Natural killer cell (primary cell): ENCODE data around the gene MR1. TPM values are rescaled to one million over a fixed set of nuclear protein-coding genes. Genes with fewer than 3 reads are reported as not detected.
A peak's percentile ranks its signal among the peaks of the same experiment; 100 is the strongest.

Source experiments
- ATAC-seq, 3 donors: fragments of 150-1000 bp in 2 of 3; fragments of 200-7000 bp in 1 of 3; cut with Tn5 transposase; 1 replicate in 1 of 3; 2 replicates in 2 of 3; pipeline ENCODE4 v1.10.0; 2021; ENCODE audit warnings: mild to moderate bottlenecking in 2 of 3, moderate library complexity in 2 of 3
- DNase-seq, 2 donors: peaks; one replicate each; pipeline versions ENCODE4 v3.0.0 to v3.0.0-alpha.2; 2013 to 2021; ENCODE audit warnings: mixed read lengths in 1 of 2
- H3K27ac ChIP-seq: one replicate; pipeline ENCODE4 v1.5.1; 2013; ENCODE audit warnings: mild to moderate bottlenecking, low read length
- H3K27me3 ChIP-seq: one replicate; pipeline ENCODE4 v1.6.1; 2013; ENCODE audit warnings: low read length; ENCODE audit not compliant: control insufficient read depth, insufficient read depth
- H3K36me3 ChIP-seq: one replicate; pipeline ENCODE4 v1.6.1; 2013; ENCODE audit warnings: low read length; ENCODE audit not compliant: control insufficient read depth, insufficient read depth
- H3K4me1 ChIP-seq: one replicate; pipeline ENCODE4 v1.6.1; 2013; ENCODE audit warnings: low read length; ENCODE audit not compliant: control insufficient read depth, insufficient read depth
- H3K4me3 ChIP-seq: one replicate; pipeline ENCODE4 v1.5.1; 2013; ENCODE audit warnings: low read length
- H3K9me3 ChIP-seq: one replicate; pipeline ENCODE4 v1.6.1; 2013; ENCODE audit warnings: low read length; ENCODE audit not compliant: control insufficient read depth, insufficient read depth
- H3K27ac Mint-ChIP-seq, 2 donors: one replicate each; pipeline ENCODE4 v1.8.0; 2022; ENCODE audit warnings: mild to moderate bottlenecking in 2 of 2, mixed read lengths in 2 of 2, moderate library complexity in 1 of 2
- H3K27me3 Mint-ChIP-seq, 2 donors: one replicate each; pipeline ENCODE4 v1.8.0; 2022; ENCODE audit warnings: low read depth in 2 of 2, mixed read lengths in 2 of 2
- H3K36me3 Mint-ChIP-seq: one replicate; pipeline ENCODE4 v1.8.0; 2022; ENCODE audit warnings: mixed read lengths
- H3K4me1 Mint-ChIP-seq, 2 donors: one replicate each; pipeline ENCODE4 v1.8.0; 2022; ENCODE audit warnings: mixed read lengths in 2 of 2
- H3K4me3 Mint-ChIP-seq: one replicate; pipeline ENCODE4 v1.8.0; 2022; ENCODE audit warnings: mild to moderate bottlenecking, moderate library complexity, mixed read lengths
- H3K9me3 Mint-ChIP-seq, 2 donors: one replicate each; pipeline ENCODE4 v1.8.0; 2022; ENCODE audit warnings: mixed read lengths in 2 of 2
- CTCF ChIP-seq: fragments of 200-600 bp; IDR thresholded peaks from one replicate; pipeline ENCODE4 v1.8.0; 2022; ENCODE audit warnings: antibody characterized with exemption
- WGBS: methylation state at CpG from one replicate; pipeline ENCODE4 v1.1.7; 2013; ENCODE audit warnings: missing lambda C conversion rate; ENCODE audit not compliant: insufficient coverage; 5-methylcytosine and 5-hydroxymethylcytosine counted together
- intact Hi-C: fragments of 100-400 bp; cut with micrococcal nuclease; formaldehyde crosslinking; loops from one replicate; pipeline ENCODE4 v1.14.2; 2022
- total RNA-seq, 4 donors: library from RNA; stranded (reverse); fragments of 120-200 nt in 1 of 4; gene quantifications; one replicate each; pipeline versions ENCODE4 v1.2.3 to v1.2.4, GENCODE V29; 2013 to 2022

MR1 gene
- total RNA-seq, 3 donors from 2014 or later (not counting 1 experiment from before 2014, with no cell fraction given), result 27.8 to 35.3 (median 34.6) TPM

- peak overlapping the region; percentile 24 for H3K27ac ChIP-seq
- H3K4me3 Mint-ChIP-seq, result peak overlapping the region; percentile 97
- DNase-seq, result peak in 1 of 2 donors; percentile 32
- H3K4me1 ChIP-seq, result peaks cover 7% of the 10 kb centered on the region
- TF ChIP-seq CTCF, result no peak
- peaks cover 39 to 40% of the 10 kb centered on the region in 2 donors for H3K4me1 Mint-ChIP-seq
- no peaks in the 10 kb centered on the region for H3K36me3 Mint-ChIP-seq
- intact Hi-C loops, result loop anchor here (1.0 to 5.0 kb wide), 3 partner anchors 10 to 391 kb away; partner anchors contain the start of genes MR1 and XPR1
- H3K9me3 Mint-ChIP-seq, result peaks cover 2 to 3% of the 10 kb centered on the region in 2 donors
- peak overlapping the region; percentile 98 to 99 for H3K27ac Mint-ChIP-seq
- H3K9me3 ChIP-seq, result no peaks in the 10 kb centered on the region
- no peaks in the 10 kb centered on the region for H3K36me3 ChIP-seq
- H3K27me3 Mint-ChIP-seq, result peaks cover 14 to 15% of the 10 kb centered on the region in 2 donors
- H3K27me3 ChIP-seq, result peaks cover 3% of the 10 kb centered on the region
- WGBS, result 92% methylated on average over 8 of the region's 10 CpGs
- H3K4me3 ChIP-seq, result peak overlapping the region; percentile 8
- no peak for ATAC-seq
These were observed 10.3 kb upstream of the MR1 start for GRCh38 chr1:181023265-181024057.

- H3K27ac Mint-ChIP-seq, result no peak overlapping the region
- TF ChIP-seq CTCF, result no peak
- H3K4me3 ChIP-seq, result no peak overlapping the region
- H3K36me3 Mint-ChIP-seq, result no peaks in the 10 kb centered on the region
- no peak overlapping the region for H3K27ac ChIP-seq
- DNase-seq, result no peak
- peaks cover 11 to 15% of the 10 kb centered on the region in 2 donors for H3K27me3 Mint-ChIP-seq
- peaks cover 13 to 14% of the 10 kb centered on the region in 2 donors for H3K4me1 Mint-ChIP-seq
- no peaks in the 10 kb centered on the region for H3K36me3 ChIP-seq
- no peak overlapping the region for H3K4me3 Mint-ChIP-seq
- ATAC-seq, result no peak
- intact Hi-C loops, result no loop called here
- H3K27me3 ChIP-seq, result peaks cover 3% of the 10 kb centered on the region
- peaks cover 8% of the 10 kb centered on the region for H3K4me1 ChIP-seq
- H3K9me3 ChIP-seq, result no peaks in the 10 kb centered on the region
- H3K9me3 Mint-ChIP-seq, result no peaks in the 10 kb centered on the region
These were observed 5.6 kb upstream of the MR1 start for GRCh38 chr1:181028196-181028595.

GRCh38 chr1:181028615-181029014 is 5.2 kb upstream of the MR1 start:
- TF ChIP-seq CTCF, result no peak
- Mint-ChIP-seq H3K4me3 (no peak overlapping the region), H3K27me3 (peaks cover 11 to 15% of the 10 kb centered on the region in 2 donors), H3K27ac (no peak overlapping the region), H3K4me1 (peaks cover 16 to 17% of the 10 kb centered on the region in 2 donors), H3K36me3 (no peaks in the 10 kb centered on the region), H3K9me3 (no peaks in the 10 kb centered on the region)
- peaks cover 7% of the 10 kb centered on the region for H3K4me1 ChIP-seq
- no peaks in the 10 kb centered on the region for H3K9me3 ChIP-seq
- 38% methylated on average over 1 of the region's 5 CpGs for WGBS
- H3K36me3 ChIP-seq, result no peaks in the 10 kb centered on the region
- DNase-seq (no peak), ATAC-seq (no peak)
- intact Hi-C loops, result no loop called here
- H3K27ac ChIP-seq, result no peak overlapping the region
- H3K27me3 ChIP-seq, result peaks cover 3% of the 10 kb centered on the region
- H3K4me3 ChIP-seq, result no peak overlapping the region
